Calu3 (cell line): ENCODE results near the gene CYB5D1. TPM values are rescaled to one million over a fixed set of nuclear protein-coding genes. Genes with fewer than 3 reads are reported as not detected.

ENCODE experiments used
- BruUV-seq: library from RNA; stranded (reverse); fragments of 400-500 nt; replicated peaks from 2 replicates; lab custom pipeline; 2021; lab: Mats Ljungman, UMichigan
- CTCF ChIA-PET: fragments of 300-600 bp; sonication (Branson Sonifier 250); formaldehyde crosslinking; loops from one replicate; lab custom pipeline; 2022; ENCODE audit warnings: antibody characterized with exemption; lab: Charles Lee
- DNase-seq: peaks from one replicate; pipeline ENCODE4 v3.0.0; 2022
- H3K27ac Mint-ChIP-seq: one replicate; pipeline ENCODE4 v1.8.0; 2022; ENCODE audit warnings: mixed read lengths; ENCODE audit not compliant: unreplicated experiment
- H3K27me3 Mint-ChIP-seq: one replicate; pipeline ENCODE4 v1.8.0; 2022; ENCODE audit warnings: mixed read lengths; ENCODE audit not compliant: unreplicated experiment
- H3K36me3 Mint-ChIP-seq: one replicate; pipeline ENCODE4 v1.8.0; 2022; ENCODE audit warnings: mild to moderate bottlenecking, moderate library complexity, mixed read lengths; ENCODE audit not compliant: insufficient read depth, unreplicated experiment
- H3K4me1 Mint-ChIP-seq: one replicate; pipeline ENCODE4 v1.8.0; 2022; ENCODE audit warnings: mild to moderate bottlenecking, low read depth, mixed read lengths; ENCODE audit not compliant: unreplicated experiment
- H3K4me3 Mint-ChIP-seq: one replicate; pipeline ENCODE4 v1.8.0; 2022; ENCODE audit warnings: mild to moderate bottlenecking, low read depth, moderate library complexity, mixed read lengths; ENCODE audit not compliant: unreplicated experiment
- H3K9me3 Mint-ChIP-seq: one replicate; pipeline ENCODE4 v1.8.0; 2022; ENCODE audit warnings: low read depth, mixed read lengths; ENCODE audit not compliant: unreplicated experiment
- intact Hi-C: fragments of 100-400 bp; cut with micrococcal nuclease; formaldehyde crosslinking; loops from one replicate; pipeline ENCODE4 v1.10.0; 2022; ENCODE audit not compliant: unreplicated experiment
- total RNA-seq: library from RNA; stranded (reverse); gene quantifications from 2 replicates; pipeline ENCODE4 v1.2.3, GENCODE V29; 2022
- TF ChIP-seq, protein P1 (sequence below): fragments of 200-600 bp; IDR thresholded peaks from one replicate; pipeline ENCODE4 v1.8.0; 2022; ENCODE audit warnings: antibody characterized with exemption; ENCODE audit not compliant: unreplicated experiment

CYB5D1 gene
- total RNA-seq, 1 experiment from 2014 or later = 8.0 TPM

DNA sequence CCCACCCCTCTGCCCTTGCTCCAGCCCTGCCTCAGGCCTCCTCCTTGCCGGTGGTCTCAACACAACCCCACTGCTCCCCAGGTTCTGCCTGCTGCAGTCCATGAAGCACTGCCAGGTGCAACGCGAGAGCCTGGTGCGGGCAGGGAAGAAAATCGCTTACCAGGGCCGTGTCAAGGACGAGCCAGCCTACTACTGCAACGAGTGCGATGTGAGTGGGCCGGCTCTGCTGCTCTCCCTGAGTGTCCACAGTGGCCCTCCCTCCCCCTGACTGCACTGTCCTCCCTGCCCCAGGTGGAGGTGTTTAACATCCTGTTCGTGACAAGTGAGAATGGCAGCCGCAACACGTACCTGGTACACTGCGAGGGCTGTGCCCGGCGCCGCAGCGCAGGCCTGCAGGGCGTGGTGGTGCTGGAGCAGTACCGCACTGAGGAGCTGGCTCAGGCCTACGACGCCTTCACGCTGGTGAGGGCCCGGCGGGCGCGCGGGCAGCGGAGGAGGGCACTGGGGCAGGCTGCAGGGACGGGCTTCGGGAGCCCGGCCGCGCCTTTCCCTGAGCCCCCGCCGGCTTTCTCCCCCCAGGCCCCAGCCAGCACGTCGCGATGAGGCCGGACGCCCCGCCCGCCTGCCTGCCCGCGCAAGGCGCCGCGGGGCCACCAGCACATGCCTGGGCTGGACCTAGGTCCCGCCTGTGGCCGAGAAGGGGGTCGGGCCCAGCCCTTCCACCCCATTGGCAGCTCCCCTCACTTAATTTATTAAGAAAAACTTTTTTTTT lies 4.7 kb upstream of the CYB5D1 start:
- Mint-ChIP-seq H3K36me3 (peaks cover 47% of the 10 kb centered on the region), H3K27ac (no peak overlapping the region), H3K4me3 (no peak overlapping the region), H3K9me3 (no peaks in the 10 kb centered on the region), H3K27me3 (no peaks in the 10 kb centered on the region), H3K4me1 (no peaks in the 10 kb centered on the region)
- TF ChIP-seq, protein P1, sequence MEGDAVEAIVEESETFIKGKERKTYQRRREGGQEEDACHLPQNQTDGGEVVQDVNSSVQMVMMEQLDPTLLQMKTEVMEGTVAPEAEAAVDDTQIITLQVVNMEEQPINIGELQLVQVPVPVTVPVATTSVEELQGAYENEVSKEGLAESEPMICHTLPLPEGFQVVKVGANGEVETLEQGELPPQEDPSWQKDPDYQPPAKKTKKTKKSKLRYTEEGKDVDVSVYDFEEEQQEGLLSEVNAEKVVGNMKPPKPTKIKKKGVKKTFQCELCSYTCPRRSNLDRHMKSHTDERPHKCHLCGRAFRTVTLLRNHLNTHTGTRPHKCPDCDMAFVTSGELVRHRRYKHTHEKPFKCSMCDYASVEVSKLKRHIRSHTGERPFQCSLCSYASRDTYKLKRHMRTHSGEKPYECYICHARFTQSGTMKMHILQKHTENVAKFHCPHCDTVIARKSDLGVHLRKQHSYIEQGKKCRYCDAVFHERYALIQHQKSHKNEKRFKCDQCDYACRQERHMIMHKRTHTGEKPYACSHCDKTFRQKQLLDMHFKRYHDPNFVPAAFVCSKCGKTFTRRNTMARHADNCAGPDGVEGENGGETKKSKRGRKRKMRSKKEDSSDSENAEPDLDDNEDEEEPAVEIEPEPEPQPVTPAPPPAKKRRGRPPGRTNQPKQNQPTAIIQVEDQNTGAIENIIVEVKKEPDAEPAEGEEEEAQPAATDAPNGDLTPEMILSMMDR = no peak
- BruUV-seq = no TSS peak
- intact Hi-C loops = loop anchor here (10.0 kb wide), 1 partner anchor 108 kb away; no protein-coding TSS in a partner anchor
- DNase-seq = no peak
- CTCF ChIA-PET = no interaction called here

DNA sequence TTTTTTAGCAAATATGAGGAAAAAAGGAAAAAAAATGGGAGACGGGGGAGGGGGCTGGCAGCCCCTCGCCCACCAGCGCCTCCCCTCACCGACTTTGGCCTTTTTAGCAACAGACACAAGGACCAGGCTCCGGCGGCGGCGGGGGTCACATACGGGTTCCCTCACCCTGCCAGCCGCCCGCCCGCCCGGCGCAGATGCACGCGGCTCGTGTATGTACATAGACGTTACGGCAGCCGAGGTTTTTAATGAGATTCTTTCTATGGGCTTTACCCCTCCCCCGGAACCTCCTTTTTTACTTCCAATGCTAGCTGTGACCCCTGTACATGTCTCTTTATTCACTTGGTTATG lies 4.1 kb upstream of the CYB5D1 start:
- Mint-ChIP-seq H3K4me1 (no peaks in the 10 kb centered on the region), H3K9me3 (no peaks in the 10 kb centered on the region), H3K4me3 (no peak overlapping the region), H3K27me3 (no peaks in the 10 kb centered on the region), H3K36me3 (peaks cover 41% of the 10 kb centered on the region), H3K27ac (no peak overlapping the region)
- intact Hi-C loops = loop anchor here (10.0 kb wide), 1 partner anchor 109 kb away; no protein-coding TSS in a partner anchor
- no peak for DNase-seq
- CTCF ChIA-PET = no interaction called here
- no TSS peak for BruUV-seq
- TF ChIP-seq, protein P1 = no peak

GRCh38 chr17:7854078-7854777 lies 3.6 kb upstream of the CYB5D1 start:
- DNase-seq = no peak
- Mint-ChIP-seq H3K4me1 (no peaks in the 10 kb centered on the region), H3K4me3 (no peak overlapping the region), H3K27ac (no peak overlapping the region), H3K27me3 (no peaks in the 10 kb centered on the region), H3K36me3 (peaks cover 40% of the 10 kb centered on the region), H3K9me3 (no peaks in the 10 kb centered on the region)
- intact Hi-C loops = loop anchor here (10.0 kb wide), 1 partner anchor 109 kb away; no protein-coding TSS in a partner anchor
- TF ChIP-seq, protein P1 = no peak
- no TSS peak for BruUV-seq
- CTCF ChIA-PET = no interaction called here

DNA sequence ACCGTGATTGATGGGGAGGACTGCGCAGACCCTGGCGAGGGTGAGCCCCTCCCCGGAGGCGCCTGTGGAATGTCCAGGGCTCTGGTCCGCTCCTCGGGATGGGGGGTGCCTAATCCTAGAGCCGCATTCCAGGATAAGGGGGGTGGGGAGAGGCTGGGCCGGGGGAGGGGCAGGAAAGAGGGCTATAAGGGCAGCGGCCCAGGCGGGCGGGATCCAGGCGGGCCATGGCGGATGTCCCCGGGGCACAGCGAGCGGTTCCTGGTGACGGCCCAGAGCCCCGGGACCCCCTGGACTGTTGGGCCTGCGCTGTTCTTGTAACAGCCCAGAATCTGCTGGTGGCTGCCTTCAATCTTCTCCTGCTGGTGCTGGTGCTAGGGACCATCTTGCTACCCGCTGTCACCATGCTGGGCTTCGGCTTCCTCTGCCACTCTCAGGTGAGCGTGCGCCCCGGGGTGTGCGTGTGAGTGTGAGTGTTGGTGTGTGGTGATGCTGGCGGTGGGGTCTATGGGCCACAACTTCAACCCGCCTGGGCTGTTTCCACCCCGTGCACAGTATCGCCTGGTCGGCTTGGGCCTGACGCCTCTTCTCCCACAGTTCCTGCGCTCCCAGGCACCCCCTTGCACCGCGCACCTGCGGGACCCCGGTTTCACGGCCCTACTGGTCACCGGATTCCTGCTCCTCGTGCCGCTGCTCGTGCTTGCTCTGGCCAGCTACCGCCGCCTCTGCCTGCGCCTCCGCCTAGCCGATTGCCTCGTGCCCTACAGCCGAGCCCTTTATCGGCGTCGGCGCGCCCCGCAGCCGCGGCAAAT lies 2.7 kb upstream of the CYB5D1 start, which contains the start of gene TMEM88:
Gene TMEM88, plus strand, starts transcription at position 216 of the 809 bp plus-strand sequence. Its CDS starts 9 bp downstream, at position 225.
- H3K4me1 Mint-ChIP-seq = no peaks in the 10 kb centered on the region
- no TSS peak for BruUV-seq
- no peaks in the 10 kb centered on the region for H3K27me3 Mint-ChIP-seq
- H3K9me3 Mint-ChIP-seq = no peaks in the 10 kb centered on the region
- H3K27ac Mint-ChIP-seq = no peak within 1 kb of the TSS
- H3K4me3 Mint-ChIP-seq = no peak within 1 kb of the TSS
- intact Hi-C loops = loop anchor here (10.0 kb wide), 1 partner anchor 110 kb away; no protein-coding TSS in a partner anchor
- TF ChIP-seq, protein P1 = no peak
- DNase-seq = no peak
- CTCF ChIA-PET = no interaction called here
- H3K36me3 Mint-ChIP-seq = peaks cover 32% of the 10 kb centered on the region
